GM21367 (cell line): ENCODE results near the gene ARHGAP42.
"Not testable (repeated sequence)": the region's sequence is repeated elsewhere in the genome, so short reads cannot be mapped to it uniquely, and the experiment has no call there.

ENCODE experiments used
- ATAC-seq: cut with Tn5 transposase; IDR thresholded peaks from one replicate; pipeline ENCODE4 v1.9.1; 2021; ENCODE audit not compliant: unreplicated experiment

Gene ARHGAP42

GRCh38 chr11:100687054-100687629 is at the start of gene ARHGAP42:
Gene ARHGAP42 (plus strand): TSS chr11:100687288. CDS start chr11:100687679, 391 bp downstream.
- peak; percentile 74 for ATAC-seq

DNA sequence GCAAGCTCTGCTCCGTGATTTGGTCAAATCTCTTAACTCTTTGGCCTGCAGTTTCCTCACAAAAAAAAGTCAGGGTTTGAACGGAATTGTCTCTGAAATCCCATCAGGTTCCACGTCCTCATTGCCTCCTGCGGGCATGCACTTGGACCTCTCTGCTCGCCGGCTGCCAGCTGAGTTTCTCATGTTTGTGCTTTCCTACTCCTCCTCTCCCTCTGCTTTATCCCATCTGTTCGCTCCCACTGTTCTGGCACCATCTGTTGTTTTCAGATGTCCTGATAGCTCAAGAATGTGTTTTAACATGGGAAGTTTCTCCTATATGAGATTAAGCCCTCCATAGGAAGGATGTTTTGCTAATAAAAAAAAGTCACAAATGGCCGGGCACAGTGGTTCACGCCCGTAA is 49.4 kb upstream of the ARHGAP42 start:
- no peak for ATAC-seq

DNA sequence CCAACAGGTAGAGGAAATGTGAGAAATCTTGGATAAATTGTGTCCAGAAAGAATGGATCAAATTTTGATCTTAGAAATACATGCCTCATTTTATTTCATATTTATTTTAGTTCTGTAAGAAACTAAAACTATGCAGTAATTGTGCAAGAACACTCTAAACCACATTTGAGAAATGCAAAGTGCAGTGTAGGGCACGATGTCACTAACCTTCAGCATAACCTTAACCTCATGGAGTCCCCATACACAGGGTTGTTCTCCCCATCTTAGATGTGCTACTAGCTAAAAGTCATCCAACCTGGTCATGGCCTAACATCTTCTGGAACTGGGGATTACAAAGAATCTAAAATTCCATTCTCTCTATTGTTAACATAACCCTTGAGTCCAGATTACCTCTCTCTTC is 48.4 kb upstream of the ARHGAP42 start:
- no peak for ATAC-seq

DNA sequence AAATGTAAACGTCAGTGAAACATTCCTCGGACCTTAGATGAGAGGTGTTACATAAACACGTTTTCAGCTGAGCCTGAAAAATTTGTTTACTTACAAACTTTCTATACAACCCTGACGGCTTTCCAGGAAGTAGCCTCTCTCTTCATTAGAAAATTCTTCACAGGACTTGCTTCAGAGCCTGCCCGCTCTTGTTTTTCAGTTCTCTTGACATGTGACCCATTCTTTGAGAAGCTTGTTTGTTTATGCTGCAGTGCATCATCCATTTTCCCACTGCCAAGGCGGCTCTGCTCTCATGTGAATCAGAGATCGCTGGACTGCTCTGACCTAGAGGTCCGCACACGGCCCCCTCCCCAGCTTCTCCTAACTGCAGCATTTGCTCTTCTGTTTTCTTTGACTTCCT is 47.9 kb upstream of the ARHGAP42 start:
- no peak for ATAC-seq

GRCh38 chr11:100640071-100640470 is 47.0 kb upstream of the ARHGAP42 start:
- ATAC-seq = no peak

- no peak for ATAC-seq
Measured at GRCh38 chr11:100640646-100641045, 46.4 kb upstream of the ARHGAP42 start.

- ATAC-seq = no peak
Measured at GRCh38 chr11:100641456-100641855, 45.6 kb upstream of the ARHGAP42 start.

- no peak for ATAC-seq
Measured at GRCh38 chr11:100646545-100646944, 40.5 kb upstream of the ARHGAP42 start.

- no peak for ATAC-seq
Measured at GRCh38 chr11:100647861-100648260, 39.2 kb upstream of the ARHGAP42 start.

- no peak for ATAC-seq
Measured at GRCh38 chr11:100663583-100663982, 23.5 kb upstream of the ARHGAP42 start.

DNA sequence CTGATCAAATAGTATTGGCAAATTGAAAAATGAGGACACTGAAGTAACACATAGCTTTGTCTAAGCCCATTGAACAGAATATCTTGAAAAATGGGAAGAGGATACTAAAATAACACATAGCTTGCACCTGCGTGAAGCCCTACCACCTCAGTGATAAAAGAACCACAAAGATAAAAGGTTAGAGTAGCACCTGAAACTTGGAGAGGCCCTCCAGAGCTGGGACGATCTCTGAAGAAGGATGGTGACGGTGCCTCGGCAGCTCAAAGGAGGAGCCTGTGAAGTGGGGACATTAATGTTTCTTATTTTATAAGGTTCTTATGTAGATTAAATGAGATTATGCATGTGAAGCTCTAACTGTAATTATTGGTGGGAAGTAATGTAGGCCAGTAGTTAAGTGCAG is 23.1 kb upstream of the ARHGAP42 start:
- ATAC-seq = no peak

DNA sequence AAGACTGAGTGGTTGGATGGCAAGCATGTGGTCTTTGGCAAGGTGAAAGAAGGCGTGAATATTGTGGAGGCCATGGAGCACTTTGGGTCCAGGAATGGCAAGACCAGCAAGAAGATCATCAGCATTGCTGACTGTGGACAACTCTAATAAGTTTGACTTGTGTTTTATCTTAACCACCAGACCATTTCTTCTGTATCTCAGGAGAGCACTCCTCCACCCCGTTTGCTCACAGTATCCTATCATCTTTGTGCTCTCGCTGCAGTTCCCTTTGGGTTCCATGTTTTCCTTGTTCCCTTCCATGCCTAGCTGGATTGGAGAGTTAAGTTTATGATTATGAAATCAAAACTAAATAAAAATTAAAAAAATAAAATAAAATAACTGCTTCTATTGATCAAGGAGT is 20.3 kb upstream of the ARHGAP42 start:
- ATAC-seq = not testable (repeated sequence)

DNA sequence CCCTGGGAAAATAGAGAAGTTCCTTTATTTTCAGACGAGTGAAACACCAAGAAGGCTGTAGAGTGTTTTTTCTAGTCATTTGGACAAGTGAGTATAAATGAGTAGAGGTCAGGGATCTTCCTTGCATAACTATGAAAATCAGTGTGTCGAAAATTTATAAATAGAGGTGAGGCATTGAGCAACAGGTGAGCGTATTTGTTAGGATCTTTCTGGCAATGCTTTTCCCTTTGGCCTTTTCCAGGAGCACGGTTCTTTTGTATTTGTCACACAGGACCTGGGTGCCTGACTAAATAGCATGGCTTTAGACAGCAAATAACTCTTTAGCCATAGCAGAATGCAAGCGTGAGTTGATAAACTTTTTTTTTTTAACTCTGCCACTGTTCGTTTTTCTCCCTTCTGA is 19.6 kb upstream of the ARHGAP42 start:
- ATAC-seq = no peak

- ATAC-seq = no peak
Measured at GRCh38 chr11:100670140-100670539, 16.9 kb upstream of the ARHGAP42 start.

GRCh38 chr11:100671471-100671870 is 15.6 kb upstream of the ARHGAP42 start:
- ATAC-seq = no peak

DNA sequence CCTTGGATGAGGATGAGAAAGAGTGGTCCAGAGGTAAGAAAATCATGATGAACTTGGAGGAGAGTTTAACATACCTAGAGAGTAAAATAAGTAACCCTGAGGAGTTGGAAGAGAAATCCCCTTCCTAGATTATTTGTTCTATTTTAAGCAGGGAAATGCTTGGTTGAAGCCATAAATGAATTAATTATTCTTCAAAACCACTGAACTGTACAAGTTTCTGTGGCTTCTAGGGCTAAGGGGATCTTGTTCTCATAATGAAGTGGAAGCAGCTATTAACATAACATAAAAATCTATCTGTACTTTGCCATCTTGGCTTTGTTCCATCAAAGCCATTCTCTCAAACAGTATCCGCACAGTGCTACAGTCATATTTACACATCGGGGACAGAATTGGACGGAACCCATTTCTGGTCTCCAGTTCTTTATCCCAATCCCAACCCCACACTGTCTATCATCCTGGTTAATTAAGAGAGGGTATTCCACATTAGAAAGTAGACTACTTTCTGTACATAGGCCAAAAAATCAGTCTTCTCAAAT is 14.5 kb upstream of the ARHGAP42 start:
- ATAC-seq = no peak

- ATAC-seq = no peak
Measured at GRCh38 chr11:100673063-100673462, 14.0 kb upstream of the ARHGAP42 start.

DNA sequence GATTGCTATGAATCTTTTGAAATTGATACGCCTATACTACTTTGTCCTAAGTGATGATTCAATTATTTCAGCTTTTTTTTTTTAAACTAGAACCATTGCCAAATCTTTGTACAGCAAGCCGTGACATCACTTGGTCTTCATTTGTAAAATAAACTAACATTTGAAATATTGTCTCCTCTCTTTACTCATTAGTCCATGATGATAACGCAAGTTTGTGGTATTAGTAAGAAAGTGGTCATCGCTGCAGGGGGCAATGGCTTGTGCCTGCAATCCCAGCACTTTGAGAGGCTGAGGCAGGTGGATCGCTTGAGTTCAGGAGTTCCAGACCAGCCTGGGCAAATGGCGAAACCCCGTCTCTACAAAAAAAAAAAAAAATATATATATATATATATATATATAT is 12.9 kb upstream of the ARHGAP42 start:
- ATAC-seq = no peak

DNA sequence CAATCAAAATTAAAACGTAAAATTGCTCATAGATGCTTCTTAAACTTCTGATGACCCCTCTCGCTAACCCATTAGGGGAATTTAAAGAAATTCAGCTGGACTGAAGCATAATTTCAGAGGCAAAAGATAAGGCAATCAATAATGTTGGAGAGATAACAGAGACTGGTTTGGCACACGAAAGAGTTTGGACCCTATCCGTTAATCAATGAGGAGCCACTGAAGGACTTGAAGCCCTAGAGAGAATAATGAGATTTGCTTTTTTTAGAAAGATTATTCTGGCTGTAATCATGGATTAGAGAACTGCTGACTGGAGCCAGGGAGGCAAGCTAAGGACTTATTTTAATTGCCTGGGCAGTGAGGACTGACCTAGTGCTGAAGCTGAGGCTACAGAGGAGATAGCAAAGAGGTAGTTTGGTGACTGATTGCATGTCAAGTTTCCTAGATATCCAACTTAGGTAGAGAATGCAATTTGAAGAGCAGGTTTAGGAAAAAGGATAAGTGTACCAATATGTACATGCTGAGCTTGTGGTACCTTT is 11.9 kb upstream of the ARHGAP42 start:
- no peak for ATAC-seq

GRCh38 chr11:100676901-100677300 is 10.2 kb upstream of the ARHGAP42 start:
- ATAC-seq = no peak

- no peak for ATAC-seq
Measured at GRCh38 chr11:100677796-100678195, 9.3 kb upstream of the ARHGAP42 start.

DNA sequence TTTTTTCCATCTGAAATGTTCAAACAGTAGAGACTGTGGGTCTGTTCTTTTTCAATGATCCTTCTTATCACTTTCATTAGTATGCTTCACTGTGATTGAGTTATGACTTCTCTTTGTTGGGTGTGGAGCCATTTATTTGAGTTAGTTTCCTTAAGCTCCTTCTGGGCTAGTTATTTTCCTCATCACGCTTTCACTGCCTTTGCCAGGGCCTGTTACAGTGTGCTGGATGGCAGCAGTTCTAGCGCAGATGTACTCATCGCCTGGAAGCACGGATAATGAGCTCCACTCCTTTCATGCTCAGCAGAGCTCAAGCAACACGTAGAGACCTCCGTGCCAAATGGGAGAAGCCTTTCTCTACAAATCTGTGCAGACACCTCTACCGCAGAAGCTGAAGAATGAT is 7.0 kb upstream of the ARHGAP42 start:
- no peak for ATAC-seq

GRCh38 chr11:100681064-100681502 is 6.0 kb upstream of the ARHGAP42 start:
- ATAC-seq = peak; percentile 99
